GM20000 (cell line): Measurements from ENCODE around the gene ASB6.

Experiments used
- DNase-seq: peaks from one replicate; pipeline ENCODE4 v3.0.0; 2012; ENCODE audit warnings: low spot score
- TF ChIP-seq, protein P1 (sequence below): IDR thresholded peaks from 2 replicates; pipeline ENCODE4 v1.5.1; 2012; ENCODE audit warnings: mild to moderate bottlenecking, control low read depth; ENCODE audit errors: extremely low read depth, missing control alignments

ASB6 gene

DNA sequence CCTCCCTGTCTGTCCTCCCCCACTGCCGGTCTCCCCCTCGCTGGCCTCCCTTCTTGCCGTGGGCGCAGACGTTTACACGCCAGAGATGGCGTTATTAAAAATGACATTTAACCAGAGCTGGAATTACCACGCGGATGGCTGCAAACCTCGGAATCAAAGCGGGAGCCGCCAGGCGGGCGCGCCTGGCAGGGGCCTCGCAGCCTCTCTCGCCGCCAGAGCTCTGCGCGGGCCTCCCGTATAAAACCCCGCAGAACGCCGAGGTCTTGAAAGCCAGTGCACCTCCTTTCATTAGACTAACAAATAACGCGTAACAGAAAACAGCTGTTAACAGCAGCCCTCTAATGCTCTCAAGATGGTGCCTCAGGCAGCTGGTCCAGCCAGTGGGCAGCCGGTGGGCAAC is 33.7 kb upstream of the ASB6 start:
- no peak for DNase-seq
- TF ChIP-seq, protein P1, sequence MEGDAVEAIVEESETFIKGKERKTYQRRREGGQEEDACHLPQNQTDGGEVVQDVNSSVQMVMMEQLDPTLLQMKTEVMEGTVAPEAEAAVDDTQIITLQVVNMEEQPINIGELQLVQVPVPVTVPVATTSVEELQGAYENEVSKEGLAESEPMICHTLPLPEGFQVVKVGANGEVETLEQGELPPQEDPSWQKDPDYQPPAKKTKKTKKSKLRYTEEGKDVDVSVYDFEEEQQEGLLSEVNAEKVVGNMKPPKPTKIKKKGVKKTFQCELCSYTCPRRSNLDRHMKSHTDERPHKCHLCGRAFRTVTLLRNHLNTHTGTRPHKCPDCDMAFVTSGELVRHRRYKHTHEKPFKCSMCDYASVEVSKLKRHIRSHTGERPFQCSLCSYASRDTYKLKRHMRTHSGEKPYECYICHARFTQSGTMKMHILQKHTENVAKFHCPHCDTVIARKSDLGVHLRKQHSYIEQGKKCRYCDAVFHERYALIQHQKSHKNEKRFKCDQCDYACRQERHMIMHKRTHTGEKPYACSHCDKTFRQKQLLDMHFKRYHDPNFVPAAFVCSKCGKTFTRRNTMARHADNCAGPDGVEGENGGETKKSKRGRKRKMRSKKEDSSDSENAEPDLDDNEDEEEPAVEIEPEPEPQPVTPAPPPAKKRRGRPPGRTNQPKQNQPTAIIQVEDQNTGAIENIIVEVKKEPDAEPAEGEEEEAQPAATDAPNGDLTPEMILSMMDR = no peak

DNA sequence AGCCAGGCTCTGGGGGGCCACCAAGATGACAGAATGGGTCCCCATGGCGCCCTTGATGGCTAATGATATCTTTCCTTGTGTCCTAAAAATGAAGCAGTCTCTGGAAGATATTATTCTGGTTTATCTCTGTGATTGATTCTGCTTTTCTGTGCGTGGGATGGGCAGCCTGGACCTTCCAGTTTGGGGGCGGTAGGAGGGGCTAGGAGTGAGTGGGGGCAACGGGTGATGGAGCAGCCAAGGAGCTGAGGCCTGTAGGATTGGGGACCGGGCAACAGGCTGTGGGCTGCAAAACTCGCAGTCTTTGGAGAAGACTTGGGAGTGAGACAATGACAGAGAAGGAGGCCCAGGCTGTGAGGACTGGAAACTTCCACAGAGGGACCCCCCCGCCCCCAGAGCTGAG is 32.3 kb upstream of the ASB6 start:
- no peak for DNase-seq
- TF ChIP-seq, protein P1 = no peak

DNA sequence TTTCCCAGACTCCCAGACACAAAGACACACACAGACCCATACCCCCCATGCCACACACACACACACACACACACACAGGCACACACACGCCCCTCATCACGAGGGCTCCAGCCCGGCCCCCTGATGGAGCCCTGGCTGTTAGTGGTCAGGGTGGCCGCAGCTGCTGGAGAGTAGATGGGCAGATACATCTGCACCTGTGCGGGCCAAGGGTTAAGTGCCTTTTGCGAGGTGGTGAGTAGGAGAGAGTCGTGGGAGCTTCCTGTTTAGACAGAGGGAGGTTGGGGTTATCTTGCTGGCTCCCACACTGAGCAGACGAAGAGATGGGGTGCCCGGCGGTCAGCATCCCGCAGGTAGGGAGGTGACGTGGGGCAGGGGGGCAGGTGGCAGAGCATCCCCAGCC is 31.7 kb upstream of the ASB6 start:
- no peak for DNase-seq
- TF ChIP-seq, protein P1 = no peak

DNA sequence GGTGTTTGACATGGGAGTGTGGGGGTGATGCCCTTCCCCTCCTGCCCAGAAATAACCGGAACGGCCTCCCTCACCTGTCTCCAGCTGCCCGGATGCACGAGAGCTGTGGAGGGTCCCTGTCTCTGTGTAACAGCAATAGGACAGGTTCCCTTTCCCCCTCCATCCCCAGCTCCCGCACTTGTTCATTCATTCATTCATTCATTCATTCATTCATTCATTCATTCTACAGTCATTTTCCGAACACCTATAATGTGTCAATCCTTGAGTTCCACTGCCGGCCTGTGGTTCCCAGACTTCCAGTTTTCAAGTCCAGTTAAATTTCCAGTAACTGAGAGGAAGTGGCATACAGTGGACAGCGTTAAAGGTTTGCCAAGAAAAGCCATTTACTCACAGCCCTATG is 30.8 kb upstream of the ASB6 start:
- no peak for DNase-seq

DNA sequence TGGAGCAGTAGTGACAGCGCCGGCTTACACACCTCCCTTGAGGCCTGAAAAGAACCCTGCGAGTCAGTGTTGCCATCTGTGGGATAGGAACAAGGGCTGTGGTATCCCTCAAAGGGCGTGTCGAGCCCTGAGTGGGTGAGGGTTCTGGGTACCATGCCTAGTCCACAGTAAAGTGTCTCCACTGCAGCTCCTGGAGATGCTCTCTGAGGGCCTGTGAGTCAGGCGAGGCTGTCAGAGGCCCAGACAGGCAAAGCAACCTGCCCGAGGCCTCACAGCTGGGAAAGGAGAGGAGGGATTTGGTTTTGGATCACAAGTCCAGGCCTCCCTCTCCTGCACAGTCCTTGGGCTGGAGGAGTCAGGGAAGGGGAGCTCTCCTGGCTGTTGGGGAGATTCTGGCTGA is 29.6 kb upstream of the ASB6 start:
- TF ChIP-seq, protein P1 = no peak
- DNase-seq = no peak

More for the DNA sequence above, 30.8 kb upstream of the ASB6 start:
- TF ChIP-seq, protein P1 = no peak

DNA sequence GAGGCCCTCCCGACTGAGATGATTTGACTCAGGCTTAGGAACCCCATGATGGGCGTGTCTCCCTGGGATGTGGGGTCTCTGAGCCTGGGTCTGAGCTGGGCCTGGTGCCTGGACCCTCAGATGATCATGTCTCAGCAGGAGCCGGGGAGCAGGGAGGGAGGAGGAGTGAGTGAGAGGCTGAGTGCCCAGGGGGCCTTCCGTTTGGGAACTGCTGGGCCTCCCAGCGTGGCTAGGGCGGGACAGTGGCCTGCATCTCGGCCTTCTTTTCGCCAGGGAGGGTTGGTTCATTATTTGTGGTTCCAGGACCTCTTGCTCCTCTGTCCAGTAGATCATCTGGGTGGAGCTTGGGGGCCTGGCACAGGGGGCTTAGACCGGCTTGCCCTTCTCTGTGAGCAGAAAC is 29.1 kb upstream of the ASB6 start:
- TF ChIP-seq, protein P1 = no peak
- no peak for DNase-seq

DNA sequence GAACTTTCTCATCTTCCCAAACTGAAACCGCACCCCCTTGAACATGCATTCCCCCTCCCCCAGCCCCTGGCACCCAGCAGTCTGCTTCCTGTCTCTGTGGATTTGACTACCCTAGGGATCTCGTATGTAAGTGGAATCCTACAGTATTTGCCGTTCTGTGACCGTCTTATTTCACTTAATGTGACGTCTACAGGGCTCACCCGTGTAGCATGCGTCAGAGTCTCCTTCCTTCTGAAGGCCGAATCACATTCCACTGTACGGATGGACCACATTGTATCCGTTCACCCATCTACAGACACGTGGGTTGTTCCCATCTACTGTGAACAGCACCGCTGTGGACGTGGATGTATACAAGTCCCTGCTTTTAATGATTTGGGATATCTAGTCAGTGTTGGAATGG is 28.0 kb upstream of the ASB6 start:
- no peak for DNase-seq
- TF ChIP-seq, protein P1 = no peak
